Measurements from ENCODE around the gene PKD2. TPM values are rescaled to one million over a fixed set of nuclear protein-coding genes. Genes with fewer than 3 reads are reported as not detected.

The PKD2 gene
- total and polyA plus RNA-seq, 2 of the 4 experiments (the other 2 are of a cell fraction) = 43.8 to 51.3 TPM

GRCh38 chr4:88054229-88054628 lies 46.8 kb downstream of the PKD2 start:
- Histone ChIP-seq H3K23ac (ENCODE audit: low read depth, low read length) (no peak overlapping the region), H3K56ac (ENCODE audit: extremely low read depth, insufficient read depth, low read length) (no peak overlapping the region), H3K9me3 (ENCODE audit: control insufficient read depth, insufficient read depth, low read length) (no peaks in the 10 kb centered on the region), H3K14ac (replicated peaks; ENCODE audit: low read depth, low read length) (no peak overlapping the region), H3K4ac (ENCODE audit: low read depth, low read length) (no peak overlapping the region), H3K4me2 (ENCODE audit: low read depth, low read length) (no peak overlapping the region), H2BK120ac (ENCODE audit: low read depth, low read length) (no peak overlapping the region), H3K9me1 (ENCODE audit: insufficient read depth, low read length) (no peaks in the 10 kb centered on the region), H3K18ac (ENCODE audit: low read depth, low read length) (no peak overlapping the region), H2BK5ac (ENCODE audit: low read depth, low read length, poor library complexity, severe bottlenecking) (no peak overlapping the region), H2AK5ac (ENCODE audit: low read depth, low read length) (no peak overlapping the region), H3K9ac (ENCODE audit: low read depth, low read length) (no peak overlapping the region), H3K27me3 (ENCODE audit: control insufficient read depth, insufficient read depth, low read length) (no peaks in the 10 kb centered on the region), H2BK20ac (ENCODE audit: low read depth, low read length) (no peak overlapping the region), H3K4me1 (ENCODE audit: control insufficient read depth, insufficient read depth, low read length) (no peaks in the 10 kb centered on the region), H4K20me1 (ENCODE audit: insufficient read depth, low read length) (no peaks in the 10 kb centered on the region), H3K36me3 (ENCODE audit: control insufficient read depth, insufficient read depth, low read length) (peaks cover 11% of the 10 kb centered on the region), H4K5ac (ENCODE audit: low read depth, low read length) (no peak overlapping the region), H2AFZ (replicated peaks; ENCODE audit: low read length, poor library complexity) (no peak overlapping the region), H2BK15ac (ENCODE audit: low read depth, low read length) (no peak overlapping the region), H2AK9ac (replicated peaks; ENCODE audit: low read depth, low read length, poor library complexity) (no peak overlapping the region), H3K79me1 (ENCODE audit: low read depth in 1 of 2, low read length in 2 of 2) (no peaks in the 10 kb centered on the region), H3K27ac (ENCODE audit: insufficient read depth, low read length) (no peak overlapping the region), H4K91ac (ENCODE audit: insufficient read depth, low read depth, low read length) (no peak overlapping the region), H4K8ac (ENCODE audit: low read depth in 2 of 2, low read length in 2 of 2) (no peak overlapping the region), H3K4me3 (ENCODE audit: insufficient read depth, low read depth, low read length) (no peak overlapping the region)
- ATAC-seq (ENCODE audit: low read depth) (no peak; the same call in 1 of the 2 replicates), DNase-seq (no peak)
- whole genome bisulfite sequencing, 2 experiments (ENCODE audit: extremely low coverage in 2 of 2, insufficient read length in 1 of 2) = no CpG with 5 or more reads among the region's 4 CpGs
- dilution Hi-C loops (cut with HindIII; ENCODE audit: low sequenced_read_pairs, unreplicated experiment) (no loop called here), intact Hi-C loops (cut with micrococcal nuclease) (loop anchor here (10.0 kb wide), 1 partner anchor 231 kb away; the partner anchor contains the start of gene PPM1K), in situ Hi-C loops (cut with MboI; ENCODE audit: low sequenced_read_pairs) (no loop called here)
- BruUV-seq (replicated peaks) = no TSS peak
- no peak for TF ChIP-seq CHD1 (IDR thresholded peaks at IDR 0.05; ENCODE audit: low read depth, low read length)
- TF ChIP-seq FOS (IDR thresholded peaks at IDR 0.05; ENCODE audit: low read depth, low read length) = no peak
- TF ChIP-seq CEBPB (IDR thresholded peaks at IDR 0.05; ENCODE audit: low read depth, low read length) = no peak
- TF ChIP-seq MAZ (IDR thresholded peaks at IDR 0.05; ENCODE audit: borderline replicate concordance, low read depth, low read length) = no peak
- TF ChIP-seq MAFK (IDR thresholded peaks at IDR 0.05; ENCODE audit: low read depth, low read length) = no peak
- TF ChIP-seq CTCF (conservative IDR thresholded peaks at IDR 0.05; ENCODE audit: low read depth, low read length) = no peak
- no peak for TF ChIP-seq BHLHE40 (IDR thresholded peaks at IDR 0.05; ENCODE audit: low read depth, low read length)
- no peak for TF ChIP-seq ELK1 (IDR thresholded peaks at IDR 0.05; ENCODE audit: borderline replicate concordance, low read depth, low read length)
- TF ChIP-seq RCOR1 (IDR thresholded peaks at IDR 0.05; ENCODE audit: insufficient replicate concordance, low read length) = no peak
- TF ChIP-seq RFX5 (IDR thresholded peaks at IDR 0.05; ENCODE audit: low read depth, low read length) = no peak
- no peak for TF ChIP-seq MXI1 (IDR thresholded peaks at IDR 0.05; ENCODE audit: borderline replicate concordance, low read depth, low read length)
- no peak for TF ChIP-seq RAD21 (IDR thresholded peaks at IDR 0.05; ENCODE audit: low read length)
- no peak for TF ChIP-seq SMC3 (IDR thresholded peaks at IDR 0.05; ENCODE audit: low read depth, low read length)
- TF ChIP-seq USF2 (IDR thresholded peaks at IDR 0.05; ENCODE audit: low read depth, low read length) = no peak
- TF ChIP-seq POLR2A (IDR thresholded peaks at IDR 0.05; ENCODE audit: low read depth, low read length) = no peak
- ChIA-PET CTCF (interaction anchor here (1.2 to 2.2 kb wide), 7 partner anchors 21 to 468 kb away, joined by 3 to 24 read pairs (median 7); no protein-coding TSS in a partner anchor), POLR2A (ENCODE audit: unreplicated experiment) (no interaction called here)

All from IMR-90 (cell line).